Measurements from ENCODE around the gene BCAN.

Gene BCAN

GRCh38 chr1:156673387-156674121 is 31.6 kb downstream of the BCAN start:
- Histone ChIP-seq H3K27me3 (ENCODE audit: insufficient read depth, low read length) (peaks cover 3% of the 10 kb centered on the region), H3K4me3 (ENCODE audit: low read length) (peak overlapping the region; percentile 70), H3K9me3 (ENCODE audit: low read length) (no peaks in the 10 kb centered on the region), H3K4me1 (ENCODE audit: insufficient read depth, low read length) (peaks cover 73% of the 10 kb centered on the region), H3K36me3 (ENCODE audit: insufficient read depth, low read length) (peaks cover 34% of the 10 kb centered on the region), H2AFZ (ENCODE audit: low read depth, low read length) (no peak overlapping the region)

- Histone ChIP-seq H3K9me3 (ENCODE audit: low read length) (no peaks in the 10 kb centered on the region), H3K4me3 (ENCODE audit: low read length) (peak overlapping the region; percentile 70), H2AFZ (ENCODE audit: low read depth, low read length) (no peak overlapping the region), H3K4me1 (ENCODE audit: insufficient read depth, low read length) (peaks cover 53% of the 10 kb centered on the region), H3K36me3 (ENCODE audit: insufficient read depth, low read length) (peaks cover 34% of the 10 kb centered on the region), H3K27me3 (ENCODE audit: insufficient read depth, low read length) (peaks cover 17% of the 10 kb centered on the region)
Measured at GRCh38 chr1:156675210-156676113, 33.5 kb downstream of the BCAN start.

- H3K27me3 ChIP-seq (ENCODE audit: insufficient read depth, low read length), result peaks cover 22% of the 10 kb centered on the region
- peaks cover 47% of the 10 kb centered on the region for H3K4me1 ChIP-seq (ENCODE audit: insufficient read depth, low read length)
- no peak overlapping the region for H2AFZ ChIP-seq (ENCODE audit: low read depth, low read length)
- H3K4me3 ChIP-seq (ENCODE audit: low read length), result peak overlapping the region; percentile 70
- no peaks in the 10 kb centered on the region for H3K9me3 ChIP-seq (ENCODE audit: low read length)
- H3K36me3 ChIP-seq (ENCODE audit: insufficient read depth, low read length), result peaks cover 29% of the 10 kb centered on the region
Measured at GRCh38 chr1:156676114-156676819, 34.4 kb downstream of the BCAN start.

- Histone ChIP-seq H3K4me1 (ENCODE audit: insufficient read depth, low read length) (peaks cover 39% of the 10 kb centered on the region), H3K36me3 (ENCODE audit: insufficient read depth, low read length) (peaks cover 21% of the 10 kb centered on the region), H3K27me3 (ENCODE audit: insufficient read depth, low read length) (peaks cover 30% of the 10 kb centered on the region), H2AFZ (ENCODE audit: low read depth, low read length) (peak within 1 kb of the TSS; percentile 16), H3K9me3 (ENCODE audit: low read length) (no peaks in the 10 kb centered on the region), H3K4me3 (ENCODE audit: low read length) (peak within 1 kb of the TSS; percentile 70)
Measured at GRCh38 chr1:156676820-156677615, 35.1 kb downstream of the BCAN start, which contains the start of gene NES. NES (minus strand) TSS chr1:156677407; CDS start chr1:156677264, 143 bp downstream.

- Histone ChIP-seq H3K36me3 (ENCODE audit: insufficient read depth, low read length) (peaks cover 13% of the 10 kb centered on the region), H3K9me3 (ENCODE audit: low read length) (no peaks in the 10 kb centered on the region), H3K27me3 (ENCODE audit: insufficient read depth, low read length) (peaks cover 37% of the 10 kb centered on the region), H2AFZ (ENCODE audit: low read depth, low read length) (peak overlapping the region; percentile 16), H3K4me1 (ENCODE audit: insufficient read depth, low read length) (peaks cover 30% of the 10 kb centered on the region), H3K4me3 (ENCODE audit: low read length) (peak overlapping the region; percentile 70)
Measured at GRCh38 chr1:156677616-156678596, 36.0 kb downstream of the BCAN start.

GRCh38 chr1:156680056-156680455 is 38.1 kb downstream of the BCAN start:
- Histone ChIP-seq H3K4me1 (ENCODE audit: insufficient read depth, low read length) (peaks cover 12% of the 10 kb centered on the region), H3K9me3 (ENCODE audit: low read length) (no peaks in the 10 kb centered on the region), H3K36me3 (ENCODE audit: insufficient read depth, low read length) (peaks cover under 1% of the 10 kb centered on the region), H2AFZ (ENCODE audit: low read depth, low read length) (no peak overlapping the region), H3K27me3 (ENCODE audit: insufficient read depth, low read length) (peaks cover 54% of the 10 kb centered on the region), H3K4me3 (ENCODE audit: low read length) (no peak overlapping the region)

- peaks cover 6% of the 10 kb centered on the region for H3K4me1 ChIP-seq (ENCODE audit: insufficient read depth, low read length)
- no peaks in the 10 kb centered on the region for H3K9me3 ChIP-seq (ENCODE audit: low read length)
- no peak overlapping the region for H3K4me3 ChIP-seq (ENCODE audit: low read length)
- H3K36me3 ChIP-seq (ENCODE audit: insufficient read depth, low read length), result no peaks in the 10 kb centered on the region
- H3K27me3 ChIP-seq (ENCODE audit: insufficient read depth, low read length), result peaks cover 54% of the 10 kb centered on the region
- H2AFZ ChIP-seq (ENCODE audit: low read depth, low read length), result no peak overlapping the region
Measured at GRCh38 chr1:156681196-156681960, 39.5 kb downstream of the BCAN start.

GRCh38 chr1:156682166-156682890 is 40.4 kb downstream of the BCAN start:
- Histone ChIP-seq H3K4me1 (ENCODE audit: insufficient read depth, low read length) (peaks cover 6% of the 10 kb centered on the region), H3K4me3 (ENCODE audit: low read length) (no peak overlapping the region), H3K9me3 (ENCODE audit: low read length) (no peaks in the 10 kb centered on the region), H3K27me3 (ENCODE audit: insufficient read depth, low read length) (peaks cover 54% of the 10 kb centered on the region), H2AFZ (ENCODE audit: low read depth, low read length) (no peak overlapping the region), H3K36me3 (ENCODE audit: insufficient read depth, low read length) (no peaks in the 10 kb centered on the region)

- H3K4me3 ChIP-seq (ENCODE audit: low read length), result no peak overlapping the region
- H2AFZ ChIP-seq (ENCODE audit: low read depth, low read length), result no peak overlapping the region
- H3K9me3 ChIP-seq (ENCODE audit: low read length), result no peaks in the 10 kb centered on the region
- peaks cover 3% of the 10 kb centered on the region for H3K4me1 ChIP-seq (ENCODE audit: insufficient read depth, low read length)
- H3K36me3 ChIP-seq (ENCODE audit: insufficient read depth, low read length), result no peaks in the 10 kb centered on the region
- H3K27me3 ChIP-seq (ENCODE audit: insufficient read depth, low read length), result peaks cover 46% of the 10 kb centered on the region
Measured at GRCh38 chr1:156684227-156684782, 42.4 kb downstream of the BCAN start.
